Adrenal gland (tissue), 12 donors: ENCODE results near the gene DPM1. TPM values are rescaled to one million over a fixed set of nuclear protein-coding genes. Genes with fewer than 3 reads are reported as not detected.

Experiments used
- DNase-seq, 7 donors: peaks; one replicate each; pipeline ENCODE4 v3.0.0-alpha.2; 2019 to 2020
- H3K27ac ChIP-seq, 5 donors: fragments of 200-600 bp; sonication (generic) in 4 of 5; 1 replicate in 3 of 5; 2 replicates in 2 of 5; pipeline versions ENCODE4 v1.5.1 to v1.8.0; 2016 to 2020; ENCODE audit warnings: mild to moderate bottlenecking in 1 of 5
- H3K27me3 ChIP-seq: fragments of 200-600 bp; 2 replicates; pipeline ENCODE4 v1.8.0; 2021
- H3K36me3 ChIP-seq, 2 donors: fragments of 200-600 bp; replicated peaks in 1 of 2; 1 replicate in 1 of 2; 2 replicates in 1 of 2; pipeline versions ENCODE4 v1.5.1 to v1.8.0; 2018 to 2022
- H3K4me1 ChIP-seq, 2 donors: fragments of 200-600 bp; replicated peaks in 1 of 2; 1 replicate in 1 of 2; 2 replicates in 1 of 2; pipeline versions ENCODE4 v1.5.1 to v1.8.0; 2018 to 2021
- H3K4me3 ChIP-seq, 4 donors: fragments of 200-600 bp; sonication (generic) in 3 of 4; one replicate each; pipeline ENCODE4 v1.5.1; 2016 to 2018
- H3K9me3 ChIP-seq, 3 donors: fragments of 200-600 bp; sonication (generic) in 1 of 3; replicated peaks in 1 of 3; 1 replicate in 2 of 3; 2 replicates in 1 of 3; pipeline versions ENCODE4 v1.5.1 to v1.8.0; 2016 to 2021
- POLR2A ChIP-seq, 2 donors: fragments of 450-650 bp; IDR thresholded peaks; one replicate each; pipeline ENCODE4 v1.6.1; 2017; ENCODE audit warnings: antibody characterized with exemption in 2 of 2, mild to moderate bottlenecking in 2 of 2, moderate library complexity in 1 of 2
- WGBS, 4 donors: extraction: QIAGEN DNeasy Blood & Tissue Kit in 2 of 4; methylation state at CpG; one replicate each; pipeline versions ENCODE4 v1.1.5 to v1.1.7; 2013 to 2017; 5-methylcytosine and 5-hydroxymethylcytosine counted together
- intact Hi-C, 2 donors: fragments of 100-400 bp; cut with DNase I; formaldehyde crosslinking; loops; one replicate each; pipeline versions ENCODE4 v1.14.1 to v1.15.0; 2022 to 2023
- polyA plus RNA-seq, 3 donors: library from polyadenylated mRNA; stranded (reverse); fragments of 200-250 nt in 2 of 3; fragments of 350-450 nt in 1 of 3; fragmentation: Illumina TruSeq in 1 of 3; extraction: RNeasy Lipid Tissue Mini Kit (QIAGEN cat#74804) in 1 of 3; gene quantifications; one replicate each; pipeline ENCODE4 v1.2.3, GENCODE V29; 2013 to 2014
- total RNA-seq, 9 donors: library from RNA; depleted of rRNA in 4 of 9; stranded (reverse); fragments of >200 nt in 4 of 9; fragments of 120-200 nt in 1 of 9; fragmentation: NEBNext Ultra II Directional in 1 of 9; extraction: Animal tissue kit (Norgen Biotek cat#: 25700) in 1 of 9; gene quantifications; one replicate each; pipeline versions ENCODE4 v1.1.0 to v1.2.4, GENCODE V29; 2013 to 2023
- TF ChIP-seq, protein P1 (sequence below), 6 experiments: fragments of 450-650 bp in 4 of 6; fragments of 200-600 bp in 2 of 6; sonication (generic) in 1 of 6; IDR thresholded peaks; 1 replicate in 5 of 6; 2 replicates in 1 of 6; pipeline versions ENCODE4 v1.5.1 to v1.8.0; 2016 to 2021; ENCODE audit warnings: antibody characterized with exemption in 6 of 6, mild to moderate bottlenecking in 2 of 6, moderate library complexity in 1 of 6
- donor health status: healthy with polysubstance abuse.
- donor health status: Bipolar disorder and iron deficiency.
- donor health status: DM: yes; HTN: yes; CAD: no.
- donor health status: DM: no; HTN: no; CAD: no.
- donor health status: DM: no; HTN: no; CAD: no.
- donor health status: DM: yes; HTN: yes; CAD: no.

The DPM1 gene
- total and polyA plus RNA-seq, 12 donors: 21.0 to 145 (median 42.9) TPM

DNA sequence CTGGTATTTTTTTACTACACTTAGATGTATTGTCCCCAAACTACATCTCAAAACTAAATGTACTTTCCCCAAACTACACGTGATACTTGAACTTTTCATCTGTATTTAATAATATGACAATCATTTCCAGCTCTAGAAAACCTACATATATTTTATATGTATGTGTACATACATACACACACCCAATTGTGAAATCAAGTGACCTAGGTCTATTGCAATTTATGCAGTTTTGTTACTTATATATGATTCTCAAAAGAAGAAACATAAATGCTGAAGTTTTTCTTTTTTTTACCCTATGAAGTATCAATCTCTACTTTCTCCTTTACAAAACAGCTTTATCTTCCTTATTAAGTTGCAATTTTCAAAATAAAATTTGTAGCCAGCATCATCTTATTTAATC is 31.8 kb downstream of the DPM1 start:
- Histone ChIP-seq H3K4me1 (peaks cover 7 to 72% of the 10 kb centered on the region in 2 donors), H3K4me3 (no peak overlapping the region), H3K36me3 (no peaks in the 10 kb centered on the region), H3K27me3 (no peaks in the 10 kb centered on the region), H3K27ac (no peak overlapping the region), H3K9me3 (no peaks in the 10 kb centered on the region)
- no peak for DNase-seq
- 53 to 67% (median 64%) methylated on average over 1 of the region's 1 CpG for WGBS, 4 donors
- TF ChIP-seq, protein P1, sequence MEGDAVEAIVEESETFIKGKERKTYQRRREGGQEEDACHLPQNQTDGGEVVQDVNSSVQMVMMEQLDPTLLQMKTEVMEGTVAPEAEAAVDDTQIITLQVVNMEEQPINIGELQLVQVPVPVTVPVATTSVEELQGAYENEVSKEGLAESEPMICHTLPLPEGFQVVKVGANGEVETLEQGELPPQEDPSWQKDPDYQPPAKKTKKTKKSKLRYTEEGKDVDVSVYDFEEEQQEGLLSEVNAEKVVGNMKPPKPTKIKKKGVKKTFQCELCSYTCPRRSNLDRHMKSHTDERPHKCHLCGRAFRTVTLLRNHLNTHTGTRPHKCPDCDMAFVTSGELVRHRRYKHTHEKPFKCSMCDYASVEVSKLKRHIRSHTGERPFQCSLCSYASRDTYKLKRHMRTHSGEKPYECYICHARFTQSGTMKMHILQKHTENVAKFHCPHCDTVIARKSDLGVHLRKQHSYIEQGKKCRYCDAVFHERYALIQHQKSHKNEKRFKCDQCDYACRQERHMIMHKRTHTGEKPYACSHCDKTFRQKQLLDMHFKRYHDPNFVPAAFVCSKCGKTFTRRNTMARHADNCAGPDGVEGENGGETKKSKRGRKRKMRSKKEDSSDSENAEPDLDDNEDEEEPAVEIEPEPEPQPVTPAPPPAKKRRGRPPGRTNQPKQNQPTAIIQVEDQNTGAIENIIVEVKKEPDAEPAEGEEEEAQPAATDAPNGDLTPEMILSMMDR (IDR thresholded peaks at IDR 0.05): no peak
- intact Hi-C loops: loop anchor here in 1 of 2 donors (5.0 kb wide), 2 partner anchors 109 to 134 kb away; no protein-coding TSS in a partner anchor

DNA sequence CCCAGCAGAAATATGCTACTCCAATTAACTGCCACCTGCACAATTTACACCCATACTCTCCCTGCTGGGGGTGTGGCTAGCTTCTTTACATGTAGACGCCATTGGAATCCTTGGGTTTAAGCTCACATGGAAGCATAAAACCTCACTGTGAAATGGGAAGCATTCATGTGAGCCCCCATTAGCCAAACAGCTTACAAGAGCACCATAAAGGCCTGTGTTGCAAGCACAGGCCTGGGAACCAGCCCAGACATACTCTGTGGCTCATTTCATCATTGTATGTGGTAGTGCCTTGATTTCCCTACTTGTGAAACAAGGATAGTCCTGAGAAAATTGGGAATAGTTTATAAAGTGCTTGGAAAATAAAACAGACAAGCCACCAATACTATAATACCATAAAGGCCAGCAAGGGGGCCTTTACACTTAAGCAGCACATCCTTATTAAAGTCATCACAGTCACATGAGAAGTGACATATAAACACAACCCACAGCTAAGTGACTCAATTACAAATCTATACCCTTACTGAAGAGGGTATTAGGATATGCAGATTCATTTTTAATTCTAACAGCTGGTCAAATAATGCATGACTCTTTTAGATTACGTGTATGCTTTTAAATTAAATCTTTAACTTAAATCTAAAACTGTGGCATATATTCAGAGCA is 33.9 kb downstream of the DPM1 start:
- H3K27me3 ChIP-seq: no peaks in the 10 kb centered on the region
- WGBS, 4 donors: 61 to 82% (median 65%) methylated on average over 2 of the region's 2 CpGs
- no peak for DNase-seq
- no peak overlapping the region for H3K4me3 ChIP-seq
- H3K36me3 ChIP-seq: no peaks in the 10 kb centered on the region
- peaks cover 7 to 91% of the 10 kb centered on the region in 2 donors for H3K4me1 ChIP-seq
- TF ChIP-seq POLR2A (IDR thresholded peaks at IDR 0.05): no peak
- TF ChIP-seq, protein P1 (IDR thresholded peaks at IDR 0.05): no peak
- intact Hi-C loops: no loop called here
- no peak overlapping the region for H3K27ac ChIP-seq
- H3K9me3 ChIP-seq: no peaks in the 10 kb centered on the region

DNA sequence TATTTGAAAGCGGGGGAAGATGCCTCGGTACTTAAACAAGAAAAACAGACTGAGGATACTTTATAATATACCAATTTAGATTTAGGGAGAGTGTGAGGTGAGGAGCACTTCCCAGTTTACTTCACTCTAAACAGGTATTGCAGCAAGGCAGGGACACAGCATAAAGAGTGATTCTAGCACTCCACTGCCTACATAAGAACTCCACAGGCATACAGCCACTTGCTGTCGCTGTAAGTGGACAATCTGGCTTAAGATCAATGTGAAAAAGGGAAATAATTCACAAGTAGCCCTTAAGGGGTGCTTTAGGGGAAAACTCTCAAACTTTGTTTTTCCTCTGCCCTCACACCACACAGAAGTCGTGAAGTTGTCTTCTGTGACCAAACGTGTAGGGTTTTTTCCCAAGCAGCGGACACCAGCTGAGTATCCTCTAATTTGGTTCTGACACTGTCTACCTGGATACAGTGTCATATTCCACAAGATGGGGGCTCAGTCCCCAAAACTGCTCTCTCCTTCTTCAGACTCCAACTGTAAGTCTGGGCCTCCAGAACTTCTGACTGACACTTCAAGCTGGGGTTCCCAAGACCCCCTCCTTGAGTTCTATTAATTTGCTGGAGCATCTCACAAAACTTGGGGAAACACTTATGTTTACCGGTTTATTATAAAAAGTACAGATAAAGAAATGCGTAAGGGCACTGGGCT is 36.4 kb downstream of the DPM1 start:
- Histone ChIP-seq H3K27me3 (no peaks in the 10 kb centered on the region), H3K27ac (no peak overlapping the region), H3K36me3 (no peaks in the 10 kb centered on the region), H3K4me1 (peaks cover 15 to 91% of the 10 kb centered on the region in 2 donors), H3K9me3 (no peaks in the 10 kb centered on the region), H3K4me3 (no peak overlapping the region)
- WGBS, 4 donors: 65 to 76% (median 74%) methylated on average over 8 of the region's 8 CpGs
- no peak for DNase-seq
- intact Hi-C loops: no loop called here
- TF ChIP-seq, protein P1 (IDR thresholded peaks at IDR 0.05): no peak
- no peak for TF ChIP-seq POLR2A (IDR thresholded peaks at IDR 0.05)

DNA sequence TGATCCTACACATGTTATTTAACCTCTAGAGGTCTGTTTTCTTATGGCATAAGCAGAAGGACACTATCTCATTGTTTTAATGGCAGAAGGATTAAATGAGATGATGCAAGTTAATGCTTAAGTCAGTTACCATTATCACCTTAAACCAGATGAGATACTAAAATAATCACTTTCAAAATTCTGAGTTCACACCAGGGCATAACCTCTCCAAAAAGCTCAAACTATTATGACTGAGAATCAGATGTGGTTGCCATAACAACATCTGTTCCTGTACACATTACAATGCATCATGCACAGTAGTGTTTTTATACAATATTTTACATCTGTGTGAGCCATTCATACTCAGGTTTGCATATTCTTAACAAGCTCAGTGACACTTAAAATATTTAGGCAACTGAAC is 37.3 kb downstream of the DPM1 start:
- H3K27me3 ChIP-seq: no peaks in the 10 kb centered on the region
- no peak for DNase-seq
- no peak overlapping the region for H3K4me3 ChIP-seq
- H3K27ac ChIP-seq: no peak overlapping the region
- intact Hi-C loops: no loop called here
- TF ChIP-seq, protein P1 (IDR thresholded peaks at IDR 0.05): no peak
- TF ChIP-seq POLR2A (IDR thresholded peaks at IDR 0.05): no peak
- no peaks in the 10 kb centered on the region for H3K36me3 ChIP-seq
- no peaks in the 10 kb centered on the region for H3K9me3 ChIP-seq
- H3K4me1 ChIP-seq: peaks cover 21 to 91% of the 10 kb centered on the region in 2 donors
